Hindlimb muscle (tissue), 1 donor: Measurements from ENCODE around the gene ACKR4. TPM values are rescaled to one million over a fixed set of nuclear protein-coding genes. Genes with fewer than 3 reads are reported as not detected.
"Not testable (repeated sequence)": the region's sequence is repeated elsewhere in the genome, so short reads cannot be mapped to it uniquely, and the experiment has no call there.

ENCODE experiments used
- DNase-seq: peaks from one replicate; pipeline ENCODE4 v3.0.0-alpha.2; 2013
- polyA plus RNA-seq: library from polyadenylated mRNA; unstranded; fragments of 120-200 nt; gene quantifications from one replicate; pipeline ENCODE4 v1.2.1, GENCODE V29; 2013; ENCODE audit not compliant: insufficient read length

Gene ACKR4
- polyA plus RNA-seq, result 0.76 TPM

- peak; percentile 11 for DNase-seq
Measured at GRCh38 chr3:132596816-132597433, at the start of gene ACKR4. ACKR4 (plus strand) TSS chr3:132597270; CDS start chr3:132600398, 3,128 bp downstream.

GRCh38 chr3:132549169-132549568, 47.9 kb upstream of the ACKR4 start:
- DNase-seq, result no peak

GRCh38 chr3:132549890-132550578, 47.0 kb upstream of the ACKR4 start:
- no peak for DNase-seq

- no peak for DNase-seq
Measured at GRCh38 chr3:132550579-132551305, 46.3 kb upstream of the ACKR4 start.

- peak; percentile 79 for DNase-seq
Measured at GRCh38 chr3:132553826-132554225, 43.2 kb upstream of the ACKR4 start.

- no peak for DNase-seq
Measured at GRCh38 chr3:132554437-132554836, 42.6 kb upstream of the ACKR4 start.

GRCh38 chr3:132555306-132556035, 41.6 kb upstream of the ACKR4 start:
- DNase-seq, result no peak

GRCh38 chr3:132556036-132556386, 41.1 kb upstream of the ACKR4 start:
- DNase-seq, result not testable (repeated sequence)

GRCh38 chr3:132556508-132557159, 40.4 kb upstream of the ACKR4 start:
- DNase-seq, result peak; percentile 76

GRCh38 chr3:132561003-132561402, 36.1 kb upstream of the ACKR4 start:
- no peak for DNase-seq

GRCh38 chr3:132563420-132564069, 33.5 kb upstream of the ACKR4 start:
- no peak for DNase-seq

GRCh38 chr3:132564070-132564465, 33.0 kb upstream of the ACKR4 start:
- no peak for DNase-seq

GRCh38 chr3:132568422-132568821, 28.6 kb upstream of the ACKR4 start:
- no peak for DNase-seq

GRCh38 chr3:132569153-132569552, 27.9 kb upstream of the ACKR4 start:
- DNase-seq, result no peak

- no peak for DNase-seq
Measured at GRCh38 chr3:132569580-132569979, 27.5 kb upstream of the ACKR4 start.

GRCh38 chr3:132570016-132570415, 27.1 kb upstream of the ACKR4 start:
- no peak for DNase-seq

- DNase-seq, result peak; percentile 72
Measured at GRCh38 chr3:132573797-132574211, 23.3 kb upstream of the ACKR4 start.

GRCh38 chr3:132587401-132587800, 9.7 kb upstream of the ACKR4 start:
- no peak for DNase-seq

- DNase-seq, result no peak
Measured at GRCh38 chr3:132592216-132592615, 4.9 kb upstream of the ACKR4 start.

GRCh38 chr3:132593241-132593946, 3.7 kb upstream of the ACKR4 start:
- DNase-seq, result no peak

GRCh38 chr3:132593947-132594323, 3.1 kb upstream of the ACKR4 start:
- no peak for DNase-seq
